D721Med (cell line): ENCODE measurements around the gene PSMC3IP.
A peak's percentile ranks its signal among the peaks of the same experiment; 100 is the strongest.

Experiments used
- DNase-seq: peaks from one replicate; pipeline ENCODE4 v3.0.0; 2011; ENCODE audit warnings: low spot score; ENCODE audit not compliant: insufficient read length
- FAIRE-seq: peaks from 2 replicates; lab custom pipeline; 2011; peaks lifted over from hg19 to GRCh38; lab: Jason Lieb, UNC
- CTCF ChIP-seq: IDR thresholded peaks from 2 replicates; pipeline ENCODE4 v1.5.1; 2012; ENCODE audit warnings: mild to moderate bottlenecking, control low read depth; ENCODE audit not compliant: insufficient read depth; ENCODE audit errors: missing control alignments

PSMC3IP gene

GRCh38 chr17:42538482-42538881, 39.0 kb downstream of the PSMC3IP start:
- FAIRE-seq (no peak), DNase-seq (no peak)
- no peak for TF ChIP-seq CTCF

GRCh38 chr17:42537826-42538451, 39.6 kb downstream of the PSMC3IP start:
- no peak for FAIRE-seq
- DNase-seq: no peak
- no peak for TF ChIP-seq CTCF

GRCh38 chr17:42537156-42537805, 40.2 kb downstream of the PSMC3IP start:
- TF ChIP-seq CTCF: no peak
- FAIRE-seq (no peak), DNase-seq (no peak)

- TF ChIP-seq CTCF: no peak
- DNase-seq: peak; percentile 74
- no peak for FAIRE-seq
Observed at GRCh38 chr17:42536372-42537155, 41.0 kb downstream of the PSMC3IP start.

GRCh38 chr17:42536048-42536371, 41.5 kb downstream of the PSMC3IP start, which contains the start of gene NAGLU:
Gene NAGLU (plus strand): TSS chr17:42536241. CDS start chr17:42536273, 32 bp downstream.
- DNase-seq (peak; percentile 99), FAIRE-seq (no peak)
- no peak for TF ChIP-seq CTCF

GRCh38 chr17:42535155-42536047, 42.1 kb downstream of the PSMC3IP start:
- no peak for TF ChIP-seq CTCF
- no peak for FAIRE-seq
- DNase-seq: no peak
